H1 (cell line): ENCODE results near the gene FAM193A. TPM values are rescaled to one million over a fixed set of nuclear protein-coding genes. Genes with fewer than 3 reads are reported as not detected.

Experiments
- CTCF ChIA-PET: fragments of 300-600 bp; sonication (Branson Sonifier 250); formaldehyde crosslinking; loops from one replicate; lab custom pipeline; 2021; ENCODE audit not compliant: partially characterized antibody; lab: Charles Lee
- POLR2A ChIA-PET: fragments of 300-600 bp; sonication (Branson Sonifier 250); formaldehyde crosslinking; loops from one replicate; lab custom pipeline; 2021; ENCODE audit warnings: inconsistent platforms; ENCODE audit not compliant: partially characterized antibody; lab: Charles Lee
- DNase-seq, 2 experiments: peaks; one replicate each; pipeline versions ENCODE4 v3.0.0 to v3.0.0-alpha.2; 2010 to 2022; ENCODE audit warnings: low spot score in 2 of 2, low read depth in 1 of 2, mixed read lengths in 1 of 2
- FAIRE-seq: peaks from 2 replicates; lab custom pipeline; 2011; peaks lifted over from hg19 to GRCh38; lab: Jason Lieb, UNC
- H2AFZ ChIP-seq: 2 replicates; pipeline ENCODE4 v1.8.1; 2012; ENCODE audit warnings: low read length, inconsistent platforms
- H2AK5ac ChIP-seq: 2 replicates; pipeline ENCODE4 v1.6.1; 2013; ENCODE audit warnings: low read depth, low read length
- H2BK120ac ChIP-seq: replicated peaks from 2 replicates; pipeline ENCODE3; 2013; ENCODE audit warnings: low read depth, low read length, inconsistent platforms
- H2BK12ac ChIP-seq: 2 replicates; pipeline ENCODE4 v1.6.1; 2013; ENCODE audit warnings: low read depth, low read length
- H2BK15ac ChIP-seq: 2 replicates; pipeline ENCODE4 v1.6.1; 2013; ENCODE audit warnings: low read length
- H2BK20ac ChIP-seq: 2 replicates; pipeline ENCODE4 v1.6.1; 2013; ENCODE audit warnings: low read length
- H2BK5ac ChIP-seq: 2 replicates; pipeline ENCODE4 v1.6.1; 2013; ENCODE audit warnings: low read depth, low read length
- H3K14ac ChIP-seq: 2 replicates; pipeline ENCODE4 v1.6.1; 2013; ENCODE audit warnings: inconsistent platforms; ENCODE audit not compliant: insufficient read length
- H3K18ac ChIP-seq: 2 replicates; pipeline ENCODE4 v1.6.1; 2013; ENCODE audit warnings: low read length; ENCODE audit errors: extremely low read depth
- H3K23ac ChIP-seq: 2 replicates; pipeline ENCODE4 v1.6.1; 2013; ENCODE audit warnings: inconsistent platforms; ENCODE audit not compliant: insufficient read length
- H3K23me2 ChIP-seq: 2 replicates; pipeline ENCODE4 v1.6.1; 2013; ENCODE audit warnings: low read depth, low read length
- H3K27ac ChIP-seq: 2 replicates; pipeline ENCODE4 v1.6.1; 2011; ENCODE audit warnings: low read depth, low read length, inconsistent platforms
- H3K27me3 ChIP-seq, 4 experiments: replicated peaks in 1 of 4; 1 replicate in 1 of 4; 2 replicates in 3 of 4; pipeline versions ENCODE4 v1.6.1 to v1.8.1; 2011 to 2013; ENCODE audit warnings: low read length in 3 of 4, mild to moderate bottlenecking in 3 of 4, inconsistent platforms in 2 of 4, mixed read lengths in 2 of 4, moderate library complexity in 1 of 4; ENCODE audit not compliant: control insufficient read depth in 3 of 4, insufficient read depth in 3 of 4; ENCODE audit errors: extremely low read depth in 1 of 4
- H3K36me3 ChIP-seq, 4 experiments: 2 replicates each; pipeline versions ENCODE4 v1.6.1 to v1.8.1; 2011 to 2013; ENCODE audit warnings: mild to moderate bottlenecking in 4 of 4, low read length in 3 of 4, moderate library complexity in 2 of 4, control low read depth in 1 of 4, inconsistent platforms in 1 of 4; ENCODE audit not compliant: insufficient read depth in 4 of 4, control insufficient read depth in 2 of 4
- H3K4ac ChIP-seq: replicated peaks from 2 replicates; pipeline ENCODE3; 2013; ENCODE audit warnings: low read length, low read depth, mixed read lengths, inconsistent platforms; ENCODE audit not compliant: insufficient read length
- H3K4me1 ChIP-seq, 4 experiments: replicated peaks in 1 of 4; 1 replicate in 1 of 4; 2 replicates in 3 of 4; pipeline versions ENCODE4 v1.6.1 to v1.8.1; 2011 to 2013; ENCODE audit warnings: low read length in 3 of 4, inconsistent platforms in 2 of 4, mixed read lengths in 1 of 4; ENCODE audit not compliant: insufficient read depth in 4 of 4, control insufficient read depth in 3 of 4
- H3K4me2 ChIP-seq, 2 experiments: 2 replicates each; pipeline versions ENCODE4 v1.6.1 to v1.8.1; 2011 to 2013; ENCODE audit warnings: low read depth in 2 of 2, low read length in 2 of 2, control low read depth in 1 of 2, inconsistent platforms in 1 of 2, mild to moderate bottlenecking in 1 of 2; ENCODE audit not compliant: insufficient read depth in 1 of 2
- H3K4me3 ChIP-seq, 4 experiments: fragments of 200-600, 300-600 bp in 1 of 4; sonication (generic), shearing (Covaris generic), sonication (Bioruptor Twin) in 1 of 4; 2 replicates each; pipeline versions ENCODE4 v1.5.1 to v1.8.1; 2011 to 2016; ENCODE audit warnings: low read length in 4 of 4, low read depth in 3 of 4, control low read depth in 2 of 4, inconsistent platforms in 2 of 4, mild to moderate bottlenecking in 2 of 4, mixed read lengths in 1 of 4, moderate library complexity in 1 of 4; ENCODE audit not compliant: insufficient read depth in 2 of 4; ENCODE audit errors: extremely low read depth in 1 of 4
- H3K56ac ChIP-seq: replicated peaks from 2 replicates; pipeline ENCODE3; 2013; ENCODE audit warnings: low read depth, mild to moderate bottlenecking, mixed read lengths, low read length, inconsistent platforms; ENCODE audit not compliant: insufficient read length
- H3K79me1 ChIP-seq: 2 replicates; pipeline ENCODE4 v1.6.1; 2013; ENCODE audit warnings: low read depth, low read length, control low read depth
- H3K79me2 ChIP-seq, 2 experiments: 2 replicates each; pipeline versions ENCODE4 v1.6.1 to v1.8.1; 2012 to 2013; ENCODE audit warnings: low read length in 2 of 2, mild to moderate bottlenecking in 2 of 2, inconsistent platforms in 1 of 2; ENCODE audit not compliant: insufficient read depth in 2 of 2, control insufficient read depth in 1 of 2
- H3K9ac ChIP-seq, 4 experiments: replicated peaks in 1 of 4; 1 replicate in 1 of 4; 2 replicates in 3 of 4; pipeline versions ENCODE4 v1.6.1 to v1.8.1; 2011 to 2013; ENCODE audit warnings: low read depth in 3 of 4, low read length in 3 of 4, control low read depth in 2 of 4, mild to moderate bottlenecking in 2 of 4, moderate library complexity in 2 of 4, inconsistent platforms in 1 of 4; ENCODE audit errors: extremely low read depth in 1 of 4
- H3K9me3 ChIP-seq, 2 experiments: 2 replicates each; pipeline versions ENCODE4 v1.6.1 to v1.8.1; 2012 to 2013; ENCODE audit warnings: mild to moderate bottlenecking in 2 of 2, moderate library complexity in 2 of 2, control low read depth in 1 of 2, inconsistent platforms in 1 of 2, low read depth in 1 of 2, low read length in 1 of 2, mixed read lengths in 1 of 2; ENCODE audit not compliant: insufficient read depth in 2 of 2
- H4K20me1 ChIP-seq, 2 experiments: replicated peaks in 1 of 2; 2 replicates each; pipeline versions ENCODE3 to v1.8.1; 2011 to 2013; ENCODE audit warnings: inconsistent platforms in 2 of 2, low read length in 2 of 2, mild to moderate bottlenecking in 1 of 2; ENCODE audit not compliant: insufficient read depth in 2 of 2, control insufficient read depth in 1 of 2
- H4K5ac ChIP-seq: 2 replicates; pipeline ENCODE4 v1.6.1; 2013; ENCODE audit warnings: low read length, low read depth, mixed read lengths, inconsistent platforms; ENCODE audit not compliant: insufficient read length
- H4K8ac ChIP-seq: 2 replicates; pipeline ENCODE4 v1.8.0; 2013; ENCODE audit warnings: mild to moderate bottlenecking, moderate library complexity, low read length, inconsistent platforms; ENCODE audit not compliant: insufficient read depth; ENCODE audit errors: extremely low read depth
- H4K91ac ChIP-seq: replicated peaks from 2 replicates; pipeline ENCODE3; 2013; ENCODE audit warnings: low read length, mixed read lengths, inconsistent platforms; ENCODE audit not compliant: insufficient read length
- CREB1 ChIP-seq: IDR thresholded peaks from 2 replicates; pipeline ENCODE4 v1.6.1; 2012; ENCODE audit warnings: inconsistent platforms
- EP300 ChIP-seq, 2 experiments: IDR thresholded peaks; 1 replicate in 1 of 2; 2 replicates in 1 of 2; pipeline ENCODE4 v1.6.1; 2011 to 2012; ENCODE audit warnings: low read depth in 2 of 2, low read length in 2 of 2, mild to moderate bottlenecking in 2 of 2, borderline replicate concordance in 1 of 2, inconsistent platforms in 1 of 2, moderate library complexity in 1 of 2
- HDAC2 ChIP-seq, 2 experiments: fragments of 300-600 bp in 1 of 2; sonication (generic) in 1 of 2; IDR thresholded peaks; 2 replicates each; pipeline ENCODE4 v1.6.1; 2011 to 2012; ENCODE audit warnings: low read depth in 2 of 2, low read length in 2 of 2, mild to moderate bottlenecking in 2 of 2, moderate library complexity in 2 of 2, borderline replicate concordance in 1 of 2, inconsistent platforms in 1 of 2
- MAFK ChIP-seq: IDR thresholded peaks from 2 replicates; pipeline ENCODE4 v1.6.1; 2012; ENCODE audit warnings: low read depth, mild to moderate bottlenecking, improper control_type of control experiment, low read length
- POLR2A ChIP-seq, 2 experiments: IDR thresholded peaks; 1 replicate in 1 of 2; 2 replicates in 1 of 2; pipeline ENCODE4 v1.6.1; 2011; ENCODE audit warnings: low read depth in 2 of 2, low read length in 2 of 2, mild to moderate bottlenecking in 2 of 2; ENCODE audit errors: control extremely low read depth in 1 of 2
- POU5F1 ChIP-seq: IDR thresholded peaks from 2 replicates; pipeline ENCODE4 v1.6.1; 2011; ENCODE audit warnings: low read depth, mild to moderate bottlenecking, low read length, moderate library complexity
- RFX5 ChIP-seq: IDR thresholded peaks from 2 replicates; pipeline ENCODE4 v1.6.1; 2011; ENCODE audit warnings: low read depth, low read length, improper control_type of control experiment, borderline replicate concordance
- RXRA ChIP-seq: IDR thresholded peaks from 2 replicates; pipeline ENCODE4 v1.6.1; 2011; ENCODE audit warnings: low read depth, mild to moderate bottlenecking, low read length, moderate library complexity; ENCODE audit not compliant: insufficient read depth
- SIX5 ChIP-seq: IDR thresholded peaks from 2 replicates; pipeline ENCODE4 v1.6.1; 2011; ENCODE audit warnings: mild to moderate bottlenecking, low read depth, low read length
- SP1 ChIP-seq: IDR thresholded peaks from 2 replicates; pipeline ENCODE4 v1.6.1; 2011; ENCODE audit warnings: low read depth, low read length
- SP4 ChIP-seq: IDR thresholded peaks from 2 replicates; pipeline ENCODE4 v1.6.1; 2012; ENCODE audit warnings: low read length, inconsistent platforms
- TAF7 ChIP-seq: optimal IDR thresholded peaks from 2 replicates; pipeline ENCODE3; 2011; ENCODE audit warnings: low read depth, mild to moderate bottlenecking, inconsistent platforms, low read length, moderate library complexity, borderline replicate concordance
- YY1 ChIP-seq: IDR thresholded peaks from 2 replicates; pipeline ENCODE4 v1.6.1; 2011; ENCODE audit warnings: low read depth, mild to moderate bottlenecking, low read length
- WGBS, 2 experiments: shearing (Covaris generic) in 1 of 2; methylation state at CpG; one replicate each; pipeline versions ENCODE4 v1.1.6 to v1.1.7; 2013 to 2015; ENCODE audit warnings: low lambda C conversion rate in 2 of 2, mixed read lengths in 2 of 2, inconsistent platforms in 1 of 2, low coverage in 1 of 2, missing lambda C conversion rate in 1 of 2; ENCODE audit not compliant: insufficient replicate concordance in 2 of 2, insufficient coverage in 1 of 2, insufficient read length in 1 of 2; ENCODE audit errors: extremely low coverage in 1 of 2, missing lambda C conversion rate in 1 of 2; 5-methylcytosine and 5-hydroxymethylcytosine counted together
- polyA plus RNA-seq, 7 experiments: library from polyadenylated mRNA; depleted of rRNA in 3 of 7; stranded (reverse) in 5 of 7; unstranded in 2 of 7; fragments of >200 nt in 5 of 7; fragments of 200-250 nt in 2 of 7; gene quantifications; 1 replicate in 5 of 7; 2 replicates in 1 of 7; 4 replicates in 1 of 7; pipeline versions ENCODE4 v1.2.1 to v1.2.3, GENCODE V29; 2011 to 2013; ENCODE audit warnings: missing spikeins in 2 of 7, mixed read lengths in 2 of 7
- total RNA-seq: library from RNA; stranded (reverse); fragmentation: NEBNext Ultra II Directional; extraction: Animal tissue kit (Norgen Biotek cat#: 25700); gene quantifications from 2 replicates; pipeline ENCODE4 v1.2.1, GENCODE V29; 2021

Gene FAM193A
- total and polyA plus RNA-seq, 2 of the 8 experiments (the other 6 are each of a cell fraction or from before 2014, with no cell fraction given) = 8.7 to 26.2 TPM

DNA sequence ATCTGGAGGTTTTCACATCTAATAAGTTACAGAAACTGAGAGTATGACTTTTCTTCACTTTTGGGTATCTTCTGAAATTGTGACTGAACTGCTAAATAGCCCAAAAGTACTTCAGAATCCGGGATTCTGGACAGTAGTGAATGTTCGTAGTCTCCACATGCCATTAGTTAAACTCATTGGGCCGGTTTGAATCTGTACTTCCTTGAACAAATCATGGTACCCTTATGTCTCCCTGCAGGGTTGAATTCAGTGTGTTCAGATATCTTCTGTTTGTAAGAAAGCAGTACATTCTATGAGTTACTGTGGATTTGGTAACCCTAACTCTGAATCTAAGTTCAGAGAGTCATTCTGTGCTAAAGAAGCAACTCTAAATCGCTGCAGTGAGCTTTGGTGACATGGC lies 33.6 kb downstream of the FAM193A start:
- H4K5ac ChIP-seq = no peak overlapping the region
- H3K14ac ChIP-seq = no peak overlapping the region
- H3K56ac ChIP-seq = no peak overlapping the region
- no peak overlapping the region for H2BK12ac ChIP-seq
- no peaks in the 10 kb centered on the region for H3K27me3 ChIP-seq
- CTCF ChIA-PET = interaction anchor here (1.1 kb wide), 1 partner anchor 11 kb away, joined by 3 read pairs; no protein-coding TSS in a partner anchor
- H3K27ac ChIP-seq = no peak overlapping the region
- no peaks in the 10 kb centered on the region; the same call in 1 of the 2 replicates for H3K23me2 ChIP-seq
- POLR2A ChIA-PET = interaction anchor here (2.1 kb wide), 1 partner anchor 35 kb away, joined by 6 read pairs; no protein-coding TSS in a partner anchor
- H3K9ac ChIP-seq = no peak overlapping the region
- H2BK120ac ChIP-seq = no peak overlapping the region
- H2BK20ac ChIP-seq = no peak overlapping the region
- peaks cover 0 to 10% (median 5%) of the 10 kb centered on the region in 4 experiments; a peak in 6 of 7 replicates for H3K4me1 ChIP-seq
- H2BK15ac ChIP-seq = no peak overlapping the region
- H2AFZ ChIP-seq = no peak overlapping the region
- no peak overlapping the region for H2AK5ac ChIP-seq
- H3K9me3 ChIP-seq = no peaks in the 10 kb centered on the region
- no peak overlapping the region for H2BK5ac ChIP-seq
- TF ChIP-seq EP300 (IDR thresholded peaks at IDR 0.05; ENCODE audit: borderline replicate concordance in 1 of 2, low read depth in 2 of 2, low read length in 2 of 2) (no peak), TAF7 (no peak), SP4 (no peak), POLR2A (IDR thresholded peaks at IDR 0.05; ENCODE audit: control extremely low read depth in 1 of 2, low read depth in 2 of 2, low read length in 2 of 2) (no peak), SIX5 (no peak), SP1 (no peak), HDAC2 (IDR thresholded peaks at IDR 0.05; ENCODE audit: borderline replicate concordance in 1 of 2, low read depth in 2 of 2, low read length in 2 of 2) (no peak), MAFK (no peak), YY1 (no peak), RXRA (no peak), RFX5 (no peak), POU5F1 (no peak), CREB1 (no peak)
- no peak for DNase-seq
- H3K79me2 ChIP-seq = peaks cover 6 to 94% of the 10 kb centered on the region in 2 experiments
- no peak for FAIRE-seq
- H3K18ac ChIP-seq = no peak overlapping the region
- H3K36me3 ChIP-seq = no peaks in the 10 kb centered on the region
- no peak overlapping the region for H3K4ac ChIP-seq
- no peak overlapping the region for H4K8ac ChIP-seq
- no peak overlapping the region for H3K4me3 ChIP-seq
- no peak overlapping the region for H3K4me2 ChIP-seq
- no peak overlapping the region for H3K23ac ChIP-seq
- peaks cover 21% of the 10 kb centered on the region for H3K79me1 ChIP-seq
- no peak overlapping the region for H4K91ac ChIP-seq
- peaks cover 9 to 24% of the 10 kb centered on the region in 2 experiments for H4K20me1 ChIP-seq
- 91% methylated on average over 4 of the region's 4 CpGs; no CpG with 5 or more reads in 1 of the 2 experiments for WGBS, 2 experiments
